Ascending aorta (tissue), 2 donors: ENCODE measurements around the gene SYPL2. TPM values are rescaled to one million over a fixed set of nuclear protein-coding genes. Genes with fewer than 3 reads are reported as not detected.

Experiments used
- DNase-seq, 2 donors: peaks; one replicate each; pipeline ENCODE4 v3.0.0-alpha.2; 2019; ENCODE audit warnings: low spot score in 2 of 2
- H3K27ac ChIP-seq, 2 donors: fragments of 200-600 bp; sonication (generic); one replicate each; pipeline ENCODE4 v1.5.1; 2016 to 2017; ENCODE audit warnings: mild to moderate bottlenecking in 1 of 2
- H3K27me3 ChIP-seq: fragments of 200-600 bp; sonication (generic); one replicate; pipeline ENCODE4 v1.5.1; 2017
- H3K36me3 ChIP-seq, 2 donors: fragments of 200-600 bp; sonication (generic); one replicate each; pipeline ENCODE4 v1.5.1; 2016
- H3K4me1 ChIP-seq, 2 donors: fragments of 200-600 bp; sonication (generic); one replicate each; pipeline ENCODE4 v1.5.1; 2016 to 2017; ENCODE audit warnings: mild to moderate bottlenecking in 1 of 2
- H3K4me3 ChIP-seq, 2 donors: fragments of 200-600 bp; sonication (generic); one replicate each; pipeline ENCODE4 v1.5.1; 2016 to 2017; ENCODE audit warnings: mild to moderate bottlenecking in 1 of 2
- H3K9me3 ChIP-seq, 2 donors: fragments of 200-600 bp; sonication (generic); one replicate each; pipeline ENCODE4 v1.5.1; 2016
- intact Hi-C: fragments of 100-400 bp; cut with DNase I; formaldehyde crosslinking; loops from one replicate; pipeline ENCODE4 v1.15.1; 2023
- total RNA-seq: library from RNA; depleted of rRNA; stranded (reverse); fragments of >200 nt; gene quantifications from one replicate; pipeline ENCODE4 v1.1.0, GENCODE V29; 2016
- TF ChIP-seq, protein P1 (sequence below), 3 experiments: fragments of 200-600 bp in 2 of 3; fragments of 450-650 bp in 1 of 3; sonication (generic) in 2 of 3; IDR thresholded peaks; one replicate each; pipeline ENCODE4 v1.5.1; 2016 to 2019; ENCODE audit warnings: antibody characterized with exemption in 3 of 3, mild to moderate bottlenecking in 1 of 3, moderate library complexity in 1 of 3

SYPL2 gene
- total RNA-seq, 1 donor from 2014 or later: 8.1 TPM

DNA sequence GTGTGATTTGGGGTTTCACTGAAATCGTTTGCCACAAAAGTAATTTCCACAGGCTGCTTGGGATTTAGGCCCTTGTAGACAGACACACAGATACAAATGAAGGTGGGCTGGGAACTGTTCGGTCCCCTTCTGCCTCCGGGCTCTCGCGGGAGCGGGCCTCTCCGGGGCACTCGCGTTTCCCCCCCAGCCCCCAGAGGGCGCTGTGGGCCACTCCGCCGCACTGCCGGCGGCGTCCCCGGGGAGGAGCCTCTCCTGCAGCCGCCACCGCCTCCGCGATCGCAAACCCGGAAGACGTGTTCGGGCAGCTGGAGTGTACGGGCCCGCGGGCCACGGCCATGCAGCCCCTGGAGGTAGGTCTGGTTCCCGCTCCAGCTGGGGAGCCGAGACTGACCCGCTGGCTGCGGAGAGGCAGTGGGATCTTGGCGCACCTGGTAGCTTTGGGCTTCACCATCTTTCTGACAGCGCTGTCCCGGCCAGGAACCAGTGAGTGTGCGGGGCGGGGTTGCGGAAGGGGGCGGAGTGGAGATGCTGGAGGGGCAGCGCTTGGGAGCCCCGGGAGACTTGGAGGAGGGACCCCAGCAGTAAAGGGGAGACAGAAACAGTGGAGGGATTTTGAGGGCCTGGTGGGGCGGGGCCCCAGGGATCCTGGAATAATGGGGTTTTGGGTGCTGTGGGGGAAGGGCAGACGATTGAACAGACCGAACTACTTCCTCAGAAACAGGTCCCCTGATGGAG lies 27.6 kb downstream of the SYPL2 start, which contains the start of gene CYB561D1:
TSS of gene CYB561D1 (plus strand) at position 290 of the 735 bp plus-strand sequence. CDS start at position 336, 46 bp downstream.
- DNase-seq: peak; percentile 35 to 92
- Histone ChIP-seq H3K27me3 (no peaks in the 10 kb centered on the region), H3K4me1 (peaks cover 7 to 18% of the 10 kb centered on the region in 2 donors), H3K9me3 (no peaks in the 10 kb centered on the region), H3K36me3 (peaks cover 13 to 25% of the 10 kb centered on the region in 2 donors), H3K27ac (peak within 1 kb of the TSS; percentile 78 to 84), H3K4me3 (peak within 1 kb of the TSS; percentile 61 to 89)
- intact Hi-C loops: loop anchor here (1.0 to 2.0 kb wide), 3 partner anchors 15 to 67 kb away; partner anchors contain the start of genes AMIGO1 and PSMA5
- TF ChIP-seq, protein P1, sequence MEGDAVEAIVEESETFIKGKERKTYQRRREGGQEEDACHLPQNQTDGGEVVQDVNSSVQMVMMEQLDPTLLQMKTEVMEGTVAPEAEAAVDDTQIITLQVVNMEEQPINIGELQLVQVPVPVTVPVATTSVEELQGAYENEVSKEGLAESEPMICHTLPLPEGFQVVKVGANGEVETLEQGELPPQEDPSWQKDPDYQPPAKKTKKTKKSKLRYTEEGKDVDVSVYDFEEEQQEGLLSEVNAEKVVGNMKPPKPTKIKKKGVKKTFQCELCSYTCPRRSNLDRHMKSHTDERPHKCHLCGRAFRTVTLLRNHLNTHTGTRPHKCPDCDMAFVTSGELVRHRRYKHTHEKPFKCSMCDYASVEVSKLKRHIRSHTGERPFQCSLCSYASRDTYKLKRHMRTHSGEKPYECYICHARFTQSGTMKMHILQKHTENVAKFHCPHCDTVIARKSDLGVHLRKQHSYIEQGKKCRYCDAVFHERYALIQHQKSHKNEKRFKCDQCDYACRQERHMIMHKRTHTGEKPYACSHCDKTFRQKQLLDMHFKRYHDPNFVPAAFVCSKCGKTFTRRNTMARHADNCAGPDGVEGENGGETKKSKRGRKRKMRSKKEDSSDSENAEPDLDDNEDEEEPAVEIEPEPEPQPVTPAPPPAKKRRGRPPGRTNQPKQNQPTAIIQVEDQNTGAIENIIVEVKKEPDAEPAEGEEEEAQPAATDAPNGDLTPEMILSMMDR (IDR thresholded peaks at IDR 0.05): peak; percentile 92 to 98 (median 95)

DNA sequence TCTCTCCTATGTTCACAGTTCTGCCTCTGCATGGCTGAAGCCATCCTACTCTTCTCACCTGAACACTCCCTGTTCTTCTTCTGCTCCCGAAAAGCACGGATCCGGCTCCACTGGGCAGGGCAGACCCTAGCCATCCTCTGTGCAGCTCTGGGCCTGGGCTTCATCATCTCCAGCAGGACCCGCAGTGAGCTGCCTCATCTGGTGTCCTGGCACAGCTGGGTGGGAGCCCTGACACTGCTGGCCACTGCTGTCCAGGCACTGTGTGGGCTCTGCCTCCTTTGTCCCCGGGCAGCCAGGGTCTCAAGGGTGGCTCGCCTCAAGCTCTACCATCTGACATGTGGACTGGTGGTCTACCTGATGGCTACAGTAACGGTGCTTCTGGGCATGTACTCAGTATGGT lies 29.4 kb downstream of the SYPL2 start:
- DNase-seq: no peak
- Histone ChIP-seq H3K9me3 (no peaks in the 10 kb centered on the region), H3K36me3 (peaks cover 13 to 25% of the 10 kb centered on the region in 2 donors), H3K27ac (no peak overlapping the region), H3K4me1 (peaks cover 9 to 34% of the 10 kb centered on the region in 2 donors), H3K4me3 (no peak overlapping the region), H3K27me3 (no peaks in the 10 kb centered on the region)
- TF ChIP-seq, protein P1 (IDR thresholded peaks at IDR 0.05): no peak
- intact Hi-C loops: no loop called here

DNA sequence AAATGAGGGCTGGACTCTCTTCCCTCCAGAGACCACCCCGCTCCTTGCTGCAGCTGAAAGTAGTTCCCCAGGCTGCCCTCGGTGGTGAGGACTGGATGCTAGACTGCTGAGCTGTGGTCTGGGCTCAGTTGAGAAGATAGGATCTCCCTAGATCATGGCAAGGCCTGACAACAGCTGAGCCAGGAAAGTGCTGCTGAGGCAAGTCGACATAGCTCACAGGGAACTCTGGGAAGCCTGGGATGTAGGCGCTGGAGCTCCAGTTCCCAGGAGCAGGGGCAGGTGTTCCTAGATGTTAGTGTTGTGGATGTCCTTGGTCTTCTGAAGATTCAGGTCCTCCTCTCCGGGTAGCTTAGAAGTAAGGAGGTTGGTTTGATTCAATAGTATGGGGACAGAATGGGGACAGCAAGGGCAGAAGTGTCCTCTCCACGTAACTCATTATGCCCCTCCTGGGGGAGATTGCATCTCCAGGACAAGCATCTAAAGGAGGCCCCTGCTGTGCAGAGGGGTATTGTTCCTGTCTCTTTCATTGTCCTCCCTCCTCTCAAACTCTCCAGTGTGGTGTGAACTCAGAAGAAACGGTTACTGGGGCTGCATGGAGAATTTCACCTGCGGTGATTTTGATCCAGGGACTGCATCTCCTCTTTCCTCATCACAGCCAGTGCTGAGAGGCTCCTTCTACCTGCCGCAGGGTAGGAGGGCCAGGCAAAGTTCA lies 31.3 kb downstream of the SYPL2 start:
- no peak for DNase-seq
- H3K4me3 ChIP-seq: no peak overlapping the region
- H3K4me1 ChIP-seq: peaks cover 16 to 46% of the 10 kb centered on the region in 2 donors
- no peaks in the 10 kb centered on the region for H3K9me3 ChIP-seq
- H3K36me3 ChIP-seq: peaks cover 13 to 25% of the 10 kb centered on the region in 2 donors
- H3K27me3 ChIP-seq: no peaks in the 10 kb centered on the region
- no peak overlapping the region for H3K27ac ChIP-seq
- TF ChIP-seq, protein P1 (IDR thresholded peaks at IDR 0.05): no peak
- intact Hi-C loops: no loop called here

DNA sequence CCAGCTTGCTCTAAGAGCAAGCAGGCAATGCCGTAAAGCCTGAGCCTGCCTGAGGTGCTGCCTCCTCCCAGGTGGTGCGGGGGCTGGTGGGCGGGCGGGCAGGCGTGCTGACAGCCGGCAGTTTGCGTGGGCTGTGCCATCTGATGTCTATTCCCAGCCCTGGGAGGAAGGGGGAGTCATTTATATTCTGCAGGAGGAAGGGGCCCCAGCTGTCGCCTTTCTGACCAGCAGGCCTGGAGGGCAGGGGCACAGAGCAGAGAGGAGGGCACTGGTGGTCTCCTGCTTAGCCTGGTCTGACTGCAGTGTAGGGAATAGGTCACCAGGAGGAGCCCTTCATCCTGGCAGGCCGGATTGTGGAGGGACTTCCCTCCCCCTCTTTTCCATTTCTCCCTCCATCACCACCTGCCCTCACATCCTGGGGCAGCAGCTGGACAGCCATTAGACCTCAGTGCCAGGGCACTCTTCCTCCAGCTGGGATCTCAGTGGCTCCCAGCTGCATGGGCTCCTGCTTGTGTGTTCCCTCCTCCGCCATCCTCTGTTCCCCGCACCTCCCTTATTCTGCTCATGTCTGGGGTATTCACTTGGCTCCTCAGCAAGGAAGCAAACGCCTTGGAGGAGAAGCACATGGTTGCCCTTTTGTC lies 31.9 kb downstream of the SYPL2 start:
- Histone ChIP-seq H3K4me1 (peaks cover 16 to 45% of the 10 kb centered on the region in 2 donors), H3K9me3 (no peaks in the 10 kb centered on the region), H3K27ac (peak overlapping the region in 1 of 2 donors; percentile 17), H3K36me3 (peaks cover 13 to 25% of the 10 kb centered on the region in 2 donors), H3K4me3 (no peak overlapping the region), H3K27me3 (no peaks in the 10 kb centered on the region)
- no peak for DNase-seq
- TF ChIP-seq, protein P1 (IDR thresholded peaks at IDR 0.05): peak; percentile 26 to 53 (median 44)
- intact Hi-C loops: no loop called here

DNA sequence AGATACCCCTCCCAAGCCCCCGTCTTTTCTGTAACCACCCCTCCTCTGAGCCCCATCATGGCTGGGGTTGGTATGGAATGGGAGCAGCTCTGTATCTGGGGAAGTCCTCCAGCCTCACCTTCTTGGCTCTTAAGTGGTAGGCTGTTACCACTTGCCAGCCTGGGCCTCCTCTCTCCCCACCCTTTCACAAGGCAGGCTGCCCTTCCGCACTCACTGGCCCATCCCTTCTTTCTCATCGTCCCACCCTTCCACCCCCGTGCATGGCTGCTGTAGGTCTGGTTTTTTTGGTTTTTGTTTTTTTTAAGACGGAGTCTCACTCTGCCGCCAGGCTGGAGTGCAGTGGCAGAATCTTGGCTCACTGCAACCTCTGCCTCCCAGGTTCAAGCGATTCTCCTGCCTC lies 32.7 kb downstream of the SYPL2 start:
- no peak overlapping the region for H3K4me3 ChIP-seq
- H3K36me3 ChIP-seq: peaks cover 13 to 25% of the 10 kb centered on the region in 2 donors
- H3K27me3 ChIP-seq: no peaks in the 10 kb centered on the region
- intact Hi-C loops: no loop called here
- no peak for DNase-seq
- no peaks in the 10 kb centered on the region for H3K9me3 ChIP-seq
- TF ChIP-seq, protein P1 (IDR thresholded peaks at IDR 0.05): no peak
- H3K27ac ChIP-seq: peak overlapping the region; percentile 53 to 64
- peaks cover 16 to 40% of the 10 kb centered on the region in 2 donors for H3K4me1 ChIP-seq
